D341Med (cell line): ENCODE data around the gene THRB.
A peak's percentile ranks its signal among the peaks of the same experiment; 100 is the strongest.

ENCODE experiments used
- DNase-seq: peaks from one replicate; pipeline ENCODE4 v3.0.0; 2012; ENCODE audit warnings: low spot score

The THRB gene

GRCh38 chr3:24512564-24513197, 18.0 kb upstream of the THRB start:
- DNase-seq: no peak

- no peak for DNase-seq
These were observed 15.5 kb upstream of the THRB start for GRCh38 chr3:24510030-24510648.

- DNase-seq: no peak
These were observed 13.8 kb upstream of the THRB start for GRCh38 chr3:24508423-24508839.

- DNase-seq: no peak
These were observed 13.2 kb upstream of the THRB start for GRCh38 chr3:24507776-24508422.

- no peak for DNase-seq
These were observed 12.5 kb upstream of the THRB start for GRCh38 chr3:24506966-24507775.

GRCh38 chr3:24505691-24506550, 11.3 kb upstream of the THRB start:
- no peak for DNase-seq

GRCh38 chr3:24504772-24505171, 10.1 kb upstream of the THRB start:
- DNase-seq: no peak

GRCh38 chr3:24503616-24504113, 9.0 kb upstream of the THRB start:
- no peak for DNase-seq

- DNase-seq: no peak
These were observed 8.0 kb upstream of the THRB start for GRCh38 chr3:24502690-24503089.

- no peak for DNase-seq
These were observed 6.2 kb upstream of the THRB start for GRCh38 chr3:24500806-24501205.

GRCh38 chr3:24499991-24500390, 5.3 kb upstream of the THRB start:
- no peak for DNase-seq

- DNase-seq: no peak
These were observed 4.1 kb upstream of the THRB start for GRCh38 chr3:24498796-24499195.

GRCh38 chr3:24498391-24498790, 3.7 kb upstream of the THRB start:
- no peak for DNase-seq

GRCh38 chr3:24497942-24498341, 3.3 kb upstream of the THRB start:
- DNase-seq: no peak

GRCh38 chr3:24496529-24497482, 2.2 kb upstream of the THRB start:
- DNase-seq: peak; percentile 72

GRCh38 chr3:24495326-24495994, 810 bp upstream of the THRB start:
- DNase-seq: peak; percentile 49

- DNase-seq: peak; percentile 60
These were observed 668 bp downstream of the THRB start for GRCh38 chr3:24493746-24494617.

- DNase-seq: no peak
These were observed 1.6 kb downstream of the THRB start for GRCh38 chr3:24492971-24493551.
